ENCODE measurements around the gene BICDL2. TPM values are rescaled to one million over a fixed set of nuclear protein-coding genes. Genes with fewer than 3 reads are reported as not detected.

The BICDL2 gene
- polyA plus RNA-seq, 2 of the 4 experiments (the other 2 are of a cell fraction) = not detected

DNA sequence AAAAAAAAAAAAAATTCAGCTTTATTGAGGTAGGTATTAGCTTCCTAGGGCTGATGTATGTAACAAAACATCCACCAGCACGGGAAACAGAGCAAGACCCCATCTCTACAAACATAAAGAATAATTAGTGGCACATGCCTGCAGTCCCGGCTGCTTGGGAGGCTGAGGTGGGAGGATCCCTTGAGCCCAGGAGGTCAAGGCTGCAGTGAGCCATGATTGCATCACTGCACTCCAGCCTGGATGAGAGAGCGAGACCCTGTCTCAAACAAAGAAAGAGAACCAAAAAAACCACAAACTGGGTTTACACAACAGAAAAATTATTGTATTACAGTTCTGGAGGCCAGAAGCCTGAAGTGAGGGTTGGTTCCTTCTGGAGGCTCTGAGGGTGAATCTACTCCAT is 5.6 kb upstream of the BICDL2 start:
- ChIA-PET CTCF (interaction anchor here (1.0 to 11.8 kb wide), 6 partner anchors 9 to 89 kb away, joined by 3 to 178 read pairs (median 8); no protein-coding TSS in a partner anchor), POLR2A (interaction anchor here (0.6 to 0.7 kb wide), 2 partner anchors 19 to 64 kb away, joined by 3 to 4 read pairs; no protein-coding TSS in a partner anchor)
- ATAC-seq = no peak
- TF ChIP-seq, protein P1, sequence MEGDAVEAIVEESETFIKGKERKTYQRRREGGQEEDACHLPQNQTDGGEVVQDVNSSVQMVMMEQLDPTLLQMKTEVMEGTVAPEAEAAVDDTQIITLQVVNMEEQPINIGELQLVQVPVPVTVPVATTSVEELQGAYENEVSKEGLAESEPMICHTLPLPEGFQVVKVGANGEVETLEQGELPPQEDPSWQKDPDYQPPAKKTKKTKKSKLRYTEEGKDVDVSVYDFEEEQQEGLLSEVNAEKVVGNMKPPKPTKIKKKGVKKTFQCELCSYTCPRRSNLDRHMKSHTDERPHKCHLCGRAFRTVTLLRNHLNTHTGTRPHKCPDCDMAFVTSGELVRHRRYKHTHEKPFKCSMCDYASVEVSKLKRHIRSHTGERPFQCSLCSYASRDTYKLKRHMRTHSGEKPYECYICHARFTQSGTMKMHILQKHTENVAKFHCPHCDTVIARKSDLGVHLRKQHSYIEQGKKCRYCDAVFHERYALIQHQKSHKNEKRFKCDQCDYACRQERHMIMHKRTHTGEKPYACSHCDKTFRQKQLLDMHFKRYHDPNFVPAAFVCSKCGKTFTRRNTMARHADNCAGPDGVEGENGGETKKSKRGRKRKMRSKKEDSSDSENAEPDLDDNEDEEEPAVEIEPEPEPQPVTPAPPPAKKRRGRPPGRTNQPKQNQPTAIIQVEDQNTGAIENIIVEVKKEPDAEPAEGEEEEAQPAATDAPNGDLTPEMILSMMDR (IDR thresholded peaks at IDR 0.05) = no peak
- TF ChIP-seq ZSCAN20 (CRISPR knock-in tag; IDR thresholded peaks at IDR 0.05) (no peak), RAD21 (conservative IDR thresholded peaks at IDR 0.05 in 1 of 2, IDR thresholded peaks at IDR 0.05 in 1 of 2) (no peak), POLR2A (IDR thresholded peaks at IDR 0.05; ENCODE audit: low read length) (no peak), TP53 (CRISPR knock-in tag; IDR thresholded peaks at IDR 0.05) (no peak), HMGXB4 (CRISPR knock-in tag; IDR thresholded peaks at IDR 0.05; ENCODE audit: borderline replicate concordance) (no peak), ESRRA (IDR thresholded peaks at IDR 0.05; ENCODE audit: borderline replicate concordance, low read length) (no peak), EP300 (IDR thresholded peaks at IDR 0.05) (no peak), MYC (IDR thresholded peaks at IDR 0.05; ENCODE audit: borderline replicate concordance, low read length) (no peak), CBX2 (IDR thresholded peaks at IDR 0.05; ENCODE audit: borderline replicate concordance, low read depth) (no peak), NR3C1 (IDR thresholded peaks at IDR 0.05) (no peak), RFX5 (IDR thresholded peaks at IDR 0.05) (no peak), JUNB (IDR thresholded peaks at IDR 0.05) (no peak), HOXA7 (CRISPR knock-in tag; IDR thresholded peaks at IDR 0.05) (no peak), SREBF2 (IDR thresholded peaks at IDR 0.05) (no peak), FOSL2 (IDR thresholded peaks at IDR 0.05) (no peak), FOSL2 (CRISPR knock-in tag; IDR thresholded peaks at IDR 0.05) (no peak), HES2 (IDR thresholded peaks at IDR 0.05) (no peak)
- DNase-seq (ENCODE audit: low read depth in 1 of 2, low spot score in 1 of 2) = no peak
- Histone ChIP-seq H3K27ac (no peak overlapping the region), H3K4me3 (no peak overlapping the region), H3K4me1 (peaks cover 3% of the 10 kb centered on the region; the same call in 1 of the 3 replicates), H3K4me2 (no peak overlapping the region), H3K9me3 (no peaks in the 10 kb centered on the region)
- WGBS (ENCODE audit: missing lambda C conversion rate) = 63% methylated on average over 3 of the region's 3 CpGs
- FAIRE-seq = no peak

DNA sequence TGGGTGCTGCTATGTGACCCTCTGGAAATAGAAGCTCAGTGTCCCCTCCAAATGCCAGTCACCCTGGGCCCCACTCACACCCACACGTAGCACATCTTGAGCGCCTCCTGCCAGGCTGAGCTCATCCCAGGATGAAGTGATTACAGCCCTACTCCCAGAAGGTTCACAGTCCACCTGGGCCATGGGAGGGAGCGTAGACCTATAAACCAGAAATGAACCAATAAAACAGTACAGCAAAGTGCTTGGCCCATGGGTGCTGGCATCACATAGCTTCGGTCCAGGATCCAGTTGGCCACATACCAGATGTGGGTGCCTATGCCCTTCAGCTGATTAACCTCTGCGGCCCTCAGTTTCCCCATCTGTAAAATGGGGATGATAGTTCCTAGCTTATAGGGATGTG is 2.2 kb upstream of the BICDL2 start:
- H3K9me3 ChIP-seq = no peaks in the 10 kb centered on the region
- H3K27ac ChIP-seq = no peak overlapping the region
- POLR2A ChIA-PET = interaction anchor here (0.5 kb wide), 1 partner anchor 20 kb away, joined by 3 read pairs; no protein-coding TSS in a partner anchor
- TF ChIP-seq POLR2AphosphoS2 (conservative IDR thresholded peaks at IDR 0.05; ENCODE audit: low read length) (no peak), RNF2 (IDR thresholded peaks at IDR 0.05; ENCODE audit: borderline replicate concordance, low read depth) (no peak), ZSCAN20 (CRISPR knock-in tag; IDR thresholded peaks at IDR 0.05) (no peak), HOXB13 (CRISPR knock-in tag; IDR thresholded peaks at IDR 0.05; ENCODE audit: low read depth) (no peak), RCOR1 (IDR thresholded peaks at IDR 0.05; ENCODE audit: low read depth, low read length) (no peak), MAFK (IDR thresholded peaks at IDR 0.05; ENCODE audit: partially characterized antibody) (no peak), ZFP36 (IDR thresholded peaks at IDR 0.05; ENCODE audit: borderline replicate concordance, partially characterized antibody) (no peak), HES2 (IDR thresholded peaks at IDR 0.05) (no peak), GATA3 (IDR thresholded peaks at IDR 0.05; ENCODE audit: borderline replicate concordance) (no peak), EHF (CRISPR knock-in tag; IDR thresholded peaks at IDR 0.05) (no peak), JUNB (IDR thresholded peaks at IDR 0.05) (no peak), KDM1A (IDR thresholded peaks at IDR 0.05; ENCODE audit: low read depth) (no peak), MYC (IDR thresholded peaks at IDR 0.05; ENCODE audit: borderline replicate concordance, low read length) (no peak), ESRRA (IDR thresholded peaks at IDR 0.05; ENCODE audit: borderline replicate concordance, low read length) (no peak)
- 86% methylated on average over 5 of the region's 5 CpGs for WGBS (ENCODE audit: missing lambda C conversion rate)
- H3K4me2 ChIP-seq = no peak overlapping the region
- H3K4me3 ChIP-seq = no peak overlapping the region
- ATAC-seq (peak; percentile 2 to 8; a peak in 1 of 6 replicates), DNase-seq (ENCODE audit: low read depth in 1 of 2, low spot score in 1 of 2) (no peak), FAIRE-seq (no peak)
- CTCF ChIA-PET = interaction anchor here (0.6 to 11.8 kb wide), 6 partner anchors 9 to 126 kb away, joined by 3 to 178 read pairs (median 5); no protein-coding TSS in a partner anchor
- H3K4me1 ChIP-seq = 0 out of 3 replicates have a peak, but pooled peaks cover 4% of the 10 kb centered on the region
